K562 (cell line): ENCODE data around the gene C11orf65.

Source experiments
- AFF4 ChIP-seq: sonication (generic); formaldehyde crosslinking; IDR thresholded peaks from 2 replicates; pipeline ENCODE4 v1.8.0; 2023; ENCODE audit warnings: mild to moderate bottlenecking, missing genetic modification reagents
- CTCF ChIP-seq, 3 experiments: IDR thresholded peaks in 2 of 3; conservative IDR thresholded peaks in 1 of 3; 2 replicates each; pipeline ENCODE4 v1.5.1; 2011 to 2012; ENCODE audit warnings: low read length in 3 of 3, mild to moderate bottlenecking in 3 of 3, control low read depth in 2 of 3, improper control_type of control experiment in 1 of 3, inconsistent platforms in 1 of 3, low read depth in 1 of 3, mixed read lengths in 1 of 3, moderate library complexity in 1 of 3; ENCODE audit not compliant: insufficient read depth in 2 of 3
- HIVEP1 ChIP-seq: fragments of 250-450 bp; sonication (Bioruptor Pico); IDR thresholded peaks from 2 replicates; pipeline ENCODE4 v1.4.0; 2020; ENCODE audit warnings: mild to moderate bottlenecking
- MXI1 ChIP-seq: IDR thresholded peaks from 2 replicates; pipeline ENCODE4 v1.6.1; 2011; ENCODE audit warnings: low read depth, mild to moderate bottlenecking, improper control_type of control experiment, low read length
- POLR2AphosphoS5 ChIP-seq: IDR thresholded peaks from 2 replicates; pipeline ENCODE4 v1.6.1; 2011; ENCODE audit warnings: mild to moderate bottlenecking, low read depth, low read length, moderate library complexity; ENCODE audit not compliant: control insufficient read depth, insufficient read depth
- SAP30 ChIP-seq: fragments of 200-600 bp; sonication (generic); IDR thresholded peaks from 2 replicates; pipeline ENCODE4 v1.6.1; 2012; ENCODE audit warnings: borderline replicate concordance, low read depth, mild to moderate bottlenecking, moderate library complexity, low read length, control low read depth, inconsistent platforms; ENCODE audit not compliant: insufficient read depth, poor library complexity, severe bottlenecking
- USF1 ChIP-seq: sonication (generic); formaldehyde crosslinking; IDR thresholded peaks from 2 replicates; pipeline ENCODE4 v1.9.0; 2022; ENCODE audit warnings: mild to moderate bottlenecking, missing genetic modification reagents
- ZNF354B ChIP-seq: fragments of 250-450 bp; sonication (Bioruptor Pico); IDR thresholded peaks from 2 replicates; pipeline ENCODE4 v1.4.0; 2020
- ZNF639 ChIP-seq, 2 experiments: fragments of 200-800 bp in 1 of 2; sonication (Bioruptor generic) in 1 of 2; sonication (generic) in 1 of 2; formaldehyde crosslinking in 1 of 2; IDR thresholded peaks in 1 of 2; conservative IDR thresholded peaks in 1 of 2; 2 replicates each; pipeline versions ENCODE4 v1.5.0 to v1.6.1; 2016 to 2020; ENCODE audit warnings: missing compliant biosample characterization in 1 of 2, missing genetic modification characterization in 1 of 2, missing genetic modification reagents in 1 of 2

- TF ChIP-seq MXI1 = no peak
- no peak for TF ChIP-seq ZNF639 (CRISPR knock-in tag; conservative IDR thresholded peaks at IDR 0.05 in 1 of 2, IDR thresholded peaks at IDR 0.05 in 1 of 2)
- TF ChIP-seq USF1 (CRISPR knock-in tag) = no peak
- no peak for TF ChIP-seq POLR2AphosphoS5
- TF ChIP-seq SAP30 = no peak
- TF ChIP-seq HIVEP1 = no peak
- no peak for TF ChIP-seq ZNF354B (CRISPR knock-in tag)
- TF ChIP-seq AFF4 (CRISPR knock-in tag) = no peak
- TF ChIP-seq CTCF (IDR thresholded peaks at IDR 0.05 in 2 of 3, conservative IDR thresholded peaks at IDR 0.05 in 1 of 3; ENCODE audit: insufficient read depth in 2 of 3, low read depth in 1 of 3, low read length in 3 of 3) = no peak
Observed at GRCh38 chr11:108498816-108499408, 31.6 kb upstream of the C11orf65 start.
